Erythroblast (primary cell): ENCODE measurements around the gene LIF.

Experiments used
- GATA1 ChIP-seq: IDR thresholded peaks from 2 replicates; pipeline ENCODE4 v1.6.1; 2011; ENCODE audit warnings: low read depth, mild to moderate bottlenecking, control low read depth, low read length, moderate library complexity
- POLR2A ChIP-seq: IDR thresholded peaks from 2 replicates; pipeline ENCODE4 v1.6.1; 2011; ENCODE audit warnings: mild to moderate bottlenecking, low read length

- TF ChIP-seq POLR2A (no peak), GATA1 (no peak)
Observed at GRCh38 chr22:30251711-30252110, 5.2 kb upstream of the LIF start.
